Erythroblast (primary cell): ENCODE data around the gene PUDP.

Source experiments
- GATA1 ChIP-seq: IDR thresholded peaks from 2 replicates; pipeline ENCODE4 v1.6.1; 2011; ENCODE audit warnings: low read depth, mild to moderate bottlenecking, control low read depth, low read length, moderate library complexity
- POLR2A ChIP-seq: IDR thresholded peaks from 2 replicates; pipeline ENCODE4 v1.6.1; 2011; ENCODE audit warnings: mild to moderate bottlenecking, low read length

DNA sequence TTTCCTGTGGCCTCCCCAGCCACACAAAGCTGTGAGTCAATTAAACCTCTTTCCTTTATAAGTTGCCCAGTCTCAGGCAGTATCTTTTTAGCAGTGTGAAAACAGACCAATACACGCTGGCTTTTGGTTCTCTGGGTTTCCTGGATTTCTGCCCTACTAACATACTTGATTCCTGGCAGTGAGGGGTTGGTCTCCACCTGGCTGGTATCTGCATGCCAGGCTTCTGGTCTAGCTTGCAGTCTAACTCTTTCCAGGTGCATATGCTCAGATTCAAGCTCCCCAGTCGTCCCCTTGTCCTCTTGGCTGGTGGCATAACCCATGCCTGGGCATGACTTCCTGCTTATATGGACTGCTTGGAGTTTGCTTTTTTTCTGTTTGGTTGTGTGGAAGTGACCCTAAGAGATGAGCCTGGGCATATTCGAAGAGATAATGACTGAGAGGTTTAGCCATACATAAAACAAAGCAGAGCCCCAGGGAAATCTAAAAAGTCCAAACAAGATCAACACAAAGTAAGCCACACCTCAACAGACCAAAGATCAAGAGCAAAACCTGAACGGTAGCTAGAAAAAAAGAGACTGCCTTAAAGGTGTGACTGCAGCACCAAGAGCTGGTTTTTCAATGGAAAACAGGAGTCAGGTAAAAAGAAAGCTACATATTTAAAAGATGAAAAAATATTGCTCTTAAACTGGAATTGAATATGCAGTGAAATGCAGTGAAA is 102.6 kb downstream of the PUDP start:
- TF ChIP-seq POLR2A (no peak), GATA1 (no peak)
